Measurements from ENCODE around the gene SEL1L3. TPM values are rescaled to one million over a fixed set of nuclear protein-coding genes. Genes with fewer than 3 reads are reported as not detected.

The SEL1L3 gene
- total RNA-seq, 1 donor from 2014 or later = 63.4 TPM

- intact Hi-C loops (cut with micrococcal nuclease) = loop anchor here (2.0 to 5.0 kb wide), 4 partner anchors 15 to 1276 kb away; partner anchors contain the start of genes ANAPC4 and DHX15
Measured at GRCh38 chr4:25857851-25858400, 4.9 kb downstream of the SEL1L3 start.

- intact Hi-C loops (cut with micrococcal nuclease) = loop anchor here (5.0 kb wide), 3 partner anchors 130 to 1275 kb away; partner anchors contain the start of genes ANAPC4 and DHX15
Measured at GRCh38 chr4:25857403-25857802, 5.4 kb downstream of the SEL1L3 start.

GRCh38 chr4:25856756-25857155, 6.0 kb downstream of the SEL1L3 start:
- intact Hi-C loops (cut with micrococcal nuclease) = loop anchor here (5.0 kb wide), 3 partner anchors 131 to 1274 kb away; partner anchors contain the start of genes ANAPC4 and DHX15

- intact Hi-C loops (cut with micrococcal nuclease) = no loop called here
Measured at GRCh38 chr4:25852103-25852502, 10.7 kb downstream of the SEL1L3 start.

GRCh38 chr4:25847329-25847728, 15.5 kb downstream of the SEL1L3 start:
- intact Hi-C loops (cut with micrococcal nuclease) = no loop called here

GRCh38 chr4:25845841-25846653, 16.7 kb downstream of the SEL1L3 start:
- intact Hi-C loops (cut with micrococcal nuclease) = no loop called here

- intact Hi-C loops (cut with micrococcal nuclease) = loop anchor here (5.0 kb wide), 1 partner anchor 67 kb away; the partner anchor contains the start of gene SMIM20
Measured at GRCh38 chr4:25844961-25845712, 17.7 kb downstream of the SEL1L3 start.

- intact Hi-C loops (cut with micrococcal nuclease) = loop anchor here (2.0 to 5.0 kb wide), 2 partner anchors 15 to 69 kb away; partner anchors contain the start of gene SMIM20
Measured at GRCh38 chr4:25843340-25844097, 19.3 kb downstream of the SEL1L3 start.

GRCh38 chr4:25842229-25842845, 20.5 kb downstream of the SEL1L3 start:
- intact Hi-C loops (cut with micrococcal nuclease) = loop anchor here (2.0 to 5.0 kb wide), 2 partner anchors 16 to 70 kb away; partner anchors contain the start of gene SMIM20

- intact Hi-C loops (cut with micrococcal nuclease) = loop anchor here (5.0 kb wide), 1 partner anchor 73 kb away; the partner anchor contains the start of gene SMIM20
Measured at GRCh38 chr4:25839687-25840086, 23.1 kb downstream of the SEL1L3 start.

GRCh38 chr4:25839233-25839632, 23.6 kb downstream of the SEL1L3 start:
- intact Hi-C loops (cut with micrococcal nuclease) = no loop called here

GRCh38 chr4:25838526-25838925, 24.3 kb downstream of the SEL1L3 start:
- intact Hi-C loops (cut with micrococcal nuclease) = no loop called here

- intact Hi-C loops (cut with micrococcal nuclease) = no loop called here
Measured at GRCh38 chr4:25837107-25837506, 25.7 kb downstream of the SEL1L3 start.

GRCh38 chr4:25835384-25835783, 27.4 kb downstream of the SEL1L3 start:
- intact Hi-C loops (cut with micrococcal nuclease) = no loop called here

GRCh38 chr4:25834411-25835107, 28.2 kb downstream of the SEL1L3 start:
- intact Hi-C loops (cut with micrococcal nuclease) = no loop called here

GRCh38 chr4:25830548-25830947, 32.2 kb downstream of the SEL1L3 start:
- intact Hi-C loops (cut with micrococcal nuclease) = no loop called here

- intact Hi-C loops (cut with micrococcal nuclease) = no loop called here
Measured at GRCh38 chr4:25827897-25828296, 34.9 kb downstream of the SEL1L3 start.

GRCh38 chr4:25827373-25827772, 35.4 kb downstream of the SEL1L3 start:
- intact Hi-C loops (cut with micrococcal nuclease) = no loop called here

- intact Hi-C loops (cut with micrococcal nuclease) = no loop called here
Measured at GRCh38 chr4:25826074-25826752, 36.6 kb downstream of the SEL1L3 start.

Data from T-helper 2 cell treated with Interferon-gamma antibody and Interleukin-4, amounts not matched to agents 100 ng/mL and 5 ng/mL, for 36 hours (primary cell).